Activated CD4-positive, alpha-beta T cell treated with anti-CD3 and anti-CD28 coated beads for 4 hours (primary cell): Measurements from ENCODE around the gene TIGD4.
A peak's percentile ranks its signal among the peaks of the same experiment; 100 is the strongest.

Experiments used
- DNase-seq, 2 donors: peaks; one replicate each; pipeline ENCODE4 v3.0.0-alpha.2; 2020

The TIGD4 gene

DNA sequence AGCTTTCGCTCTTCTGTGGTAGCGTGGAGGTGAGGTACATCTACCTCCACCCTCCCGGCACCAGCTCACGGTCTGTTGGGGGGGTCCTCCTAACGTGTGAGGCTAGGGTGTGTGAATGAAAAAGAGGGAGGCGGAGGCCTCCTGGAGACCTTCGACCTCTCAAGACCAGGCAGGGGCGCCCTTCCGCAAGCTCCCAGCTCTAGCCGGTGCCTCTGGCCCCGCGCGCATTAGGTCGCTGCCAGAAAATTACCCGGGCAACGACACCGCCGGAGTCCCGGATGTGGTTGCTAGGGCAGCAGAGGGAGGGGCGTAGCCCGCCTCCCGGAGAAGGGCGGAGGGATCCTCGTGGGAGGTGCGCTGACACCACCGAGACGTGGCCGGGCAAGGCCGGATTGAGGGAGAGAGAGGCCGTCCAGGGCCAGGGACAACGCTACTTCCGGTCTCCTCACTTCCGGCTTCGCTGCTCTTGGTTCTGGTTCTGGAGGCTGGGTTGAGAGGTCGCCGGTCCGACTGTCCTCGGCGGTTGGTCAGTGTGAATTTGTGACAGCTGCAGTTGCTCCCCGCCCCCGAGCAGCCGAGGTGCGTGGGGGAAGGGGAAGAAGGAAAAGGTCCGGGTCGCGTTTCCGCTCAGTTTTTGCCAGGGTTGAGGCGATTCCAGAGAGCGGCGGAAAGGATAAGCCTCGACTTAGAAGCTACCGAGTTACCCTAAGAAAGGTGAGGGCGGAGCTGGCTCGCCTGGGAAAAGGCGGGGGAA is at the start of gene TIGD4, which contains the start of gene ARFIP1:
Gene TIGD4, minus strand, starts transcription at position 218 of the 754 bp plus-strand sequence. CDS start 8,726 bp downstream, outside the sequence.
Gene ARFIP1, plus strand, starts transcription at position 442 of the 754 bp plus-strand sequence. CDS start 49,680 bp downstream, outside the sequence.
- peak; percentile 91 to 93 for DNase-seq

DNA sequence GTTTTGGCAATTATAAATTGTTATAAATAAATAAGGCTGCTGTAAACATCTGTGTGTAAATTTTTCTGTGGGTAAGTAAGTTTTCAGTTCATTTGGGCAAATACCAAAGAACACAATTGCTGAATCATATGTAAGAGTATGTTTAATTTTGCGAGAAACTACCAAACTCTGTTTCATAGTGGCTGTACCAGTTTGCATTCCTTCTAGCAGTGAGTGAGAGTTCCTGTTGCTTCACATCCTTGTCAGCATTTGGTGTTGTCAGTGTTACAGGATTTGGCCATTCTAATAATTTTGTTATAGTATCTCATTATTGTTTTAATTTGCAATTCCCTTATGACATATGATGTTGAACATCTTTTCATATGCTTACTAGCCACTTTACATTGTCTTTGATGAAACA is 48.6 kb upstream of the TIGD4 start:
- DNase-seq = no peak

DNA sequence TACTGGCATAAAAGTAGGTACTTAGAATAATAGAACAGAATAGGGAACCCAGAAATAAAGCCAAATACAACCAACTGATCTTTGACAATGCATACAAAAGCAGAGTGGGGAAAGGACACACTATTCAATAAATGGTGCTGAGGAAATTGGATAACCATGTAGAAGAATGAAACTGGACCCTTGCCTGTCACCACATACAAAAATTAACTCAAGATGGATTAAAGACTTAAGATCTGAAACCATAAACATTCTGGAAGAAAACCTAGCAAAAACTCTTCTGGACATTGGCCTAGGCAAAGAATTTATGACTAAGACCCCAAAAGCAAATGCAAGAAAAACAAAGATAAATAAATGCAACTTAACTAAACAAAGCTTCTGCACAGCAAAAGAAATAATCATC is 45.8 kb upstream of the TIGD4 start:
- DNase-seq = no peak

DNA sequence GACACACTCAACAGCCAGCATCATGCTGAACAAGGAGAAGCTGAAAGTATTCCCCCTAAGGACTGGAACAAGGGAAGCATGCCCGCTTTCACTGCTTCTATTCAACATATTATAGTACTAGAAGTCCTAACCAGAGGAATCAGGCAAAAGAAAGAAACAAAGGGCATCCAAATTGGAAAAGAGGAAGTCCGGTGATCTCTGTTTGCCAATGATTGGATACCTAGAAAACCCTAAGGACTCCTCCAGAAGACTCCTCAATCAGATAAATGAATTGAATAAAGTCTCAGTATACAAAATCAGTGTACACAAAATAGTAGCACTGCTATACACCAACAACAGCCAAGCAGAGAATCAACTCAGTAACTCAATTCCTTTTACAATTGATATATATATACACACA is 45.0 kb upstream of the TIGD4 start:
- DNase-seq = no peak

DNA sequence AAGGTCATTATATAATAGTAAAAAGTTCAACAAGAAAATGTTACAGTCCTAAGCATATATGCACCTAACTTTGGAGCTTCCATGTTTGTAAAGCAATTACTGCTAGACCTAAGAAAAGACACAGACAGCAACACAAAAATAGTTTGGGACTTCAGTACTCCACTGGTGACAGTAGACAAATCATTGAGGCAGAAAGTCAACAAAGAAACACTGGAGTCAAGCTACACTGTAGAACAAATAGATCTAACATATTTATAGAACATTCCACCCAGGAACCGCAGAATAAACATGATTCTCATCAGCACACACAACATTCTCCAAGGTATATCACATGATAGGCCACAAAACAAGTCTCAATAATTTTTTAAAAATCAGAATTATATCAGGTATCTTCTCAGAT is 42.8 kb upstream of the TIGD4 start:
- no peak for DNase-seq

DNA sequence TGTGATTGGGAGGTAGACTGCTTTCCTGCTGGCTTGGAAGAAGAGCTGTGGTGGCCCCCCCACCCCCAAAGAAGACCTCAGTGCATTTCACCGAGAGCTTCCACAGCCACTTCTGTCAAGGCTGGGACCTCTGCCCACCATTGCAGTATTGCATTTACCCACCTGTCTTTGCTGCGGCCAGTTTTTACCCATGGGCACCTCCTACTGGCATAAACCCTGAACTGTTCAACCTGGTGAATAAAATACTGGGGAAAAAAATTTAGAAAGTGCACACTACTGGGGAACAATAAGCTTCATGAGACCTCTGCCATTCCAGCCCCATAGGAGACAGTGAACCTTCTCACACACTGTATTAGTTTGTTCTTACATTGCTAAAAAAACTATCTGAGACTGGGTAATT is 40.5 kb upstream of the TIGD4 start:
- no peak for DNase-seq

DNA sequence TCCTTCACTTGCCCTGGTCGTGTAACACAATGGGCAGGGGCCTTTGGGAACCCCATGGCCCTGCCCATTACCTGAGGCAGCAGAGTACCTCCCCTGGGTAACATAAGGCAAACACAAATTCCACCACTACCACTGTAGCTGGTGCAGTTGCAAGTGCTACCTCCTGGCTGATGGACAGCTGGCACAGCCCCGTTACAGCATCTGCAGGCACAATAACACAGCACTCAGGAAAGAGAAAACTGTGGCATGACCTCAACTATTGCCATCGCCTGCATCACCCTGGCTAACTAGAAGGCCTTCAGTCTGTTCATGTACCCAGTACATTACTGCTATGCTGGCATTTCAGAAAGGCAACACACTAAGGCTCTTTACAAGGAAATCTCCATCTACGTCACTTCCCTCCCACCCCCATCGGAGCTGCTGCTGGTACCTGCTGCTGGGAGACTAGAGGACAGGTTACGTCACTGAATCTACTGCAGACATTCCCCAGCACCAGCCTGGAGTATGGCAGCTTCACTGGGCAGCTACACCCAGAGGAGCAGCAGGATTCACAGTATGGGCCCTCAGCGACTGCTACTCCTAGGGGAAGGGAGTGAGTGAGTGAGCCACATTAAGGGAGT is 39.6 kb upstream of the TIGD4 start:
- DNase-seq = no peak

DNA sequence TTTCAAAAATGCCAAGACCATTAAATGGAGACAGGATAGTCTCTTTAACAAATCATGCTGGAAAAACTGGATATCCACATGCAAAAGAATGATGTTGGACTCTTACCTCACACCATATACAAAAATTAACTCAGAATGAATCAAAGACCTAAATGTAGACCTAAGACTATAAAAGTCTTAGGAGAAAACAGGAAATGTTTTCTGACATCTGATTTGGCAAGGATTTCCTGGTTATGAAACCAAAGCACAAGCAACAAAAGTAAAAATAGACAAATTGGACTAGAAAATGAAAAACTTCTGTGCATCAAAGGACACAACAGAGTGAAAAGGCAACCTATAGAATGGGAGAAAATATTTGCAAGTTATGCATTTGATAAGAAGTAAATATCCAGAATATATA is 37.8 kb upstream of the TIGD4 start:
- no peak for DNase-seq

DNA sequence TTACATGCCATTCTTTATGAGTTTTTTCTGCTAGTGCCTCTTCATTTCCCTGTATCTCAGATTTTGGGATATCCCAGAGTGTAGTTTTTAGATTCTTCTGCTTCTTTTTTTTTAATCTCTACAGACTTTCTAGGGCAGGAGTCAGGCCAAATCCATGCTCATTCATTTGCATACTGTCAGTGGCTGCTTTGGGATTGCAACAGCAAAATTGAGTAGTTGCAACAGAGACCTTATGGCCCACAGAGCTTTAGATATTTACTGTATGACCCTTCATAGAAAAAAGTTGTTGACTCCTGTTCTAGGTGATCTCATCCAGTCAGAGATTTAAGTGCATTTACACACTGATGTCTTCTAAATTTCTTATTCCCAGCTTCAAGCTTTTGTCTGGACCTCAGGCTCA is 35.5 kb upstream of the TIGD4 start:
- DNase-seq = no peak

DNA sequence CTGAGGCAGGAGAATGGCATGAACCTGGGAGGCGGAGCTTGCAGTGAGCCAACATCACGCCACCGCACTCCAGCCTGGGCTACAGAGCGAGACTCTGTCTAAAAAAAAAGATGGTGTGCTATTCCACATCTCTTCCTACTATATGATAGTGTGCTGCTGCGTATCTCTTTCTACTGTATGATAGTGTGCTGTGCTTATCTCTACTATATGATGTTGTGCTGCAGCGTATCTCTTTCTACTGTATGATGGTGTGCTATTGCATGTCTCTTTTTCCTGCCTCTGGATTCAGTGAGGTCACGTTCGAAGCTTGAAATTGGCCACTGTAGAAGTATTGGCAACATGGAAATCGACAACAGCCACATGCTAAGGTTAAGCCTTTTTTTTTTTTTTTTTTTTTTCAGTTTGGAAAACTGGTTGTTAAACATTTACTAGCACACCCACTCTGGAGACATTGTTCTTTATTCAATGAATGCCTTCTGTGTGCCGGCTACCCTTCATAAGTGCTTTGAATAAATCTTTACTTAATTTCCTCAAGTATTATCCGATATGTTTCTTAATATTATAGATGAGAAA is 31.3 kb upstream of the TIGD4 start:
- DNase-seq = no peak

DNA sequence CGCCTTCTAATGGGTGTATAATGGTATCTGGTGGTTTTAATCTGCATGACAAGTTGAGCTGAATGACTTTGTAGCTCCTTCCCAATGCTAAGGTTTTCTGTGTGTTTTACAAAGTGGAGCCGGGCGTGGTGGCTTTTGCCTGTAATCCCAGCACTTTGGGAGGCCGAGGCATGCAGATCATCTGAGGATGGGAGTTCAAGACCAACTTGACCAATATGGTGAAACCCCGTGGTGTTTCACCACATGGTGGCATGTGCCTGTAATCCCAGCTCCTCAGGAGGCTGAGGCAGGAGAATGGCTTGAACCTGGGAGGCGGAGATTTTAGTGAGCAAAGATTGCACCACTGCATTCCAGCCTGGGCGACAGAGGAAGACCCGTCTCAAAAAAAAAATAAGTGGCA is 29.1 kb upstream of the TIGD4 start:
- no peak for DNase-seq

DNA sequence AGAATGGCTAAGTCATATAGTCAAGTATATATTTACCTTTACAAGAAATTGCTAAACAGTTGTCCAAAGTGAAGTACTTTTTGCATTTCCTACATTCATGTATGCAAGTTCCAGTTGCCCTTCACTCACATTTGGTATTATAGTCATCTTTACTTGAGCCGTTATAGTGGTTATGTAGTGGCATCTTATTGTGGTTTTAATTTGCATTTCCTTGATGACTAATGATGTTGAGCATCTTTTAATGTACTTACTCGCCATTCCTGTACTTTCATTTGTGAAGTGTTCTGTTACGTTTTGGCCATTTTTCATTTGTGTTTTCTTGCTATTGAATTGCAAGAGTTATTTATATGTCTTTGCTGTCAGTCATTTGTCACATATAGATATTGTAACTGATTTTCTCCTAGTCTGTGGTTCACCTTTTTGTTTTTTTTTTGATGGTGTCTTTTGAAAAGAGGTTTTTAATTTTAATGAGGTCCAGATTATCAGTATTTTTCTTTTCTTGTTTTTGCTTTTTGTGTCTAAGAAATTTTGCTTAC is 27.8 kb upstream of the TIGD4 start:
- DNase-seq = no peak

DNA sequence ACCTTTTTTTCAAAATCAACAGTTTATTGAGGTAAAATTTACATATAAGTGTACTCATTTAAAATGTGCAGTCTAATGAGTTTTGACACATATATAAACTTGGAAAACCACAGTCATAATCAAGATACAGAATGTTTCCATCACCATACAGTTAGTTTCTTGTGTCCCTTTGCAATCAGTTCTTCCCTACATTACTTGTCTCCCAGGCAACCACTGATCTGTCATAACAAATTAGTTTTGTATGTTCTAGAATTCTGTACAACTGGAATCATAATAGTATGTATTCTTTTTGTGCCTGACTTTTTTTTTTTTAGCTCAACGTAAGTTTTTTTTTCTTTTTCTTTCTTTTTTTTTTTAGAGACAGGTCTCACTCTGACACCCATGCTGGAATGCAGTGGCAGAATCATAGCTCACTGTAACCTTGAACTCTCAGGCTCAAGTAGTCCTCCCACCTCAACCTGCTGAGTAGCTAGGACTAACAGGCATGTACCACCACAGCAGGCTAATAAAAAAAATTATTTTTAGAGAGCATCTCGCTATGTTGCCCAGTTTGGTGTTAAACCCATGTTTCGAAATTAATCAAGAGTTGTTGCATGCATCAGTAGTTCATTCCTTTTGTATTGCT is 27.1 kb upstream of the TIGD4 start:
- no peak for DNase-seq

DNA sequence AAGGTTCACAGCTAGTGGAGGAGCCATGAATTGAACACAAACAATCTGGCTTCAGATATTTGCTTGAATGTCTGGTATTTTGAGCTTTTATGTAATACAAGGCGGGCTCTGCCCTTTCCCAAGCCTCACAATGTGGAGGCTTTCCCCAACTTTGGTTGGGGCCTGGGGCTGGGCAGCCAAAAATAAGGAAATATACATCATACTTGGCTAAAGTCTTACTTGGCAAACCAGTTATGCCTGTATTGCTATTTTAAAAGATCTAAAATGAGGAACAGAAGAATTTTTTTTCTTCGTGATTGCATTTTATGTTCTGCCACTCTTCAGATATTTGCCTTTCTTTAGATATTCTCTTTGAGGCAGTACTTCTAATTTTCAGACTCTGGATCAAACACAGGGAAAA is 26.3 kb upstream of the TIGD4 start:
- DNase-seq = no peak

DNA sequence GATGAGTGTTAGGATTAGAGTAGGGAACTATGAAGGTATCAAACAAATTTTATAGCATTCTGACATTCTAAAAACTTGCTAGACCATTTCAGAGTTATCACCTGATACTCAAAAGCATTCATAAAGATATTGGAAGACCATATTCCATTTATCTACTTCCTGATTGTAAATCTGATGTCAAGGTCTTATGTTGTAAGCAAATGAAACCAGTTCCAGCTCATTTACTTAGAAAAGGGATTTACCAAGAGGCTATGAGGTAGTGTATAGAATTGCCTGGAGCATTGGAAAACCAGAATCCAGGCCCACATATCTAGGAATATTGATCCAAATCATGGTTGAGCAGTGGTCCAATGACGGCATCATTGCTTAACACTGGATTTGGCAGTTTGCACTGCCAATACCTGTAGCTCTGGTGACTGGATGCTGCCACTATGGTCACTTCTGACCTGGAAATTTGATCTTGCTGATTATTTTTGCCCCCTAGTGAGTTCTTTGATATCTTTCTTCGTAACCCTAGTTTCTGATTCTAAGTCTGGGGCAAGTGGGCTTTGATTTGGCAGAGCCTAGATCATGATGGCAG is 25.6 kb upstream of the TIGD4 start:
- no peak for DNase-seq

DNA sequence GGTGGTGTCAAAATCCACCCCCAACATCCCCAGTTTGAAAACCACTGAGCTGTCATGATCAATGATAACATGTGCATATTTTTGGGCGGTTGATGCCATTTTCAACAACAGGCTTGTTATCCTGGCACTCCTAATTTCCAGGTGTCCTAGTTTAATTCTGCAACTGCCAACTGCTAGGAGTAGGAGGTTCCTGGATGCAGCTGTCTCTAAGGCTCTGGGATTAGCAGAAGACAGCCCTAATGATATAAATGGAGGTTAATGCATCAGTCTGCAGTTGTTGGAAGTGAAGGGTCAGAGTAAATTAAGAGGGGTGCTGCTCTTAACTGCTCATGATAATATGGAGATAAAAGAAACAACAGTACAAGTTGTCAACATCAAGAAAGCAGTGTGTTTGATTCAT is 24.0 kb upstream of the TIGD4 start:
- no peak for DNase-seq

DNA sequence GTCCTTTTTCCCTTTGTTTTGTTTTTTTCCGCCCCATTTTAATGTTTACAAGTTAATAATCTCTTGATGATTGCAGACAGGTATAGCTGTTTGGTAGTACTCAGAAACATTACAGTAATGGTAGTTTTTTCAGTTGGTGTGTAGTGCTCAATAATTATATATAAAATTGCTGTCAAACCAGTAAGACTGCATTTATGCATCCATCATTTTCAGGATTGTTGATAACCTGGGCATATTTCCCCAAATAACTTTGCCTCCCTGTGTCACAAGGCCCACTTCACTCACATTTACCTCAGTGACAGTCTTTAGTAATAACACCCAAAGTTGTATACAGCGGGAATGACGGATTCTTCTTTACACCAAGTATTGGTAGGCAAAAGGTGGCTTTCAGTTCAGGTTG is 16.4 kb upstream of the TIGD4 start:
- no peak for DNase-seq

DNA sequence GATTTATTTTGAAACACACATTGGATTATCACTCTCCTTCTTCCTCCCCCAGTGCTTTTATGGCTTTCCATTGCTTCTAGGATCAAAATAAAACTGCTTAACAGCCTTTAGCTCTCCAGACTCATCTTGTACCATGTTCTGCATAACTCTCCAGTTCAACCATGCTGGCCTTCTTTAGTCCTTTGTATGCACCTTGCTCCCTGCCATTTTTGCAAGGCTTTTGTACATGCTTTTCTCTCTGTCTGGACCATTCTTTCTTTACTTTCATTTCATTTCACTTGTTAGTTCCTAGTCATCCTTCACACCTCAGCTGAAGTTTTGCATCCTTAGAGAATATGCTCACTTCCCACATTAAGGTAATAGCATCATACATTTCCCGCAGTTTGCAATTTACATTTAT is 7.1 kb upstream of the TIGD4 start:
- DNase-seq = no peak

DNA sequence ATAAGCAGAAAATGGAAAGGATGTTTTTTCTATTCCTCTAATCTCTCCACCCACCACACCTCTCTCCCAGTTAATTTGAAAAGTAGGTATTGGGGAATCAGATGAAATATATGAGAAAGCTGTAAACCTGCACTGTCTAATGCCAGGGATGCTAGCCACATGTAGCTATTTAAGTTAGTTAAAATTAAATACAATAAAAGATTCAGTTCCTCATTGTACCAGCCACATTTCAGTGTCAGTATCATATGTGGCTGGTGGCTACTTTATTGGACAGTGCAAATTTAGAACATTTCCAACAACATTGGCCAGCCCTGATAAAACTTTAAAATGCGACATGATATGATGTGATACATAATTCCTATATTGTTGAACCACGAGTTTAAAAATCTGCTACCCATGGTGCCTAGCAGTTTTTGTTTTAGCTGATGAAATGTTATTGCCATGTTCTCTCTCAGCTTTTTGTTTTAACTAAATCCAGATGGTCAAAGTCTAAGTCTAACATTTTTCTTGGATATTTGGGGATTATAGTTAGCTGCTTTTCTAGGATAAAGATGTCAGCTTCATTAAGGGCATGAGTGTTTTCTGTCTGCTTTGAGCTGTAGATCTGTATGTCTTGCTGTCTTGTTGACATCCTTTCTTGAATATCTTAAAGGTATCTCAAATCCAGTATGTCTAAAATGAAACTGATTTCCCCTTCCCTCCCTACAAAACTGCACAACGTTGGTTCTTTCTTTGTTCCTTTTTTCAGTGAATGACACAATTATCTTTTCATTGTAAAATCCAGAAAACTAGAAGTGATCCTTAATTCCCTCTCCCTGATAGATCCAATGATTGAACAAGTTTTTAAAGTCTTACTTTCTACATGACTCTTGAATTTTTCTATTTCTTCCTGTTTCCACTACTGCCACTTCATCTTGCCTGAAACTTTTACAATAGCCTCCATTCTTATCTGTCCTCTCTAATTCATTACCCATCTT is 6.4 kb upstream of the TIGD4 start:
- DNase-seq = no peak

DNA sequence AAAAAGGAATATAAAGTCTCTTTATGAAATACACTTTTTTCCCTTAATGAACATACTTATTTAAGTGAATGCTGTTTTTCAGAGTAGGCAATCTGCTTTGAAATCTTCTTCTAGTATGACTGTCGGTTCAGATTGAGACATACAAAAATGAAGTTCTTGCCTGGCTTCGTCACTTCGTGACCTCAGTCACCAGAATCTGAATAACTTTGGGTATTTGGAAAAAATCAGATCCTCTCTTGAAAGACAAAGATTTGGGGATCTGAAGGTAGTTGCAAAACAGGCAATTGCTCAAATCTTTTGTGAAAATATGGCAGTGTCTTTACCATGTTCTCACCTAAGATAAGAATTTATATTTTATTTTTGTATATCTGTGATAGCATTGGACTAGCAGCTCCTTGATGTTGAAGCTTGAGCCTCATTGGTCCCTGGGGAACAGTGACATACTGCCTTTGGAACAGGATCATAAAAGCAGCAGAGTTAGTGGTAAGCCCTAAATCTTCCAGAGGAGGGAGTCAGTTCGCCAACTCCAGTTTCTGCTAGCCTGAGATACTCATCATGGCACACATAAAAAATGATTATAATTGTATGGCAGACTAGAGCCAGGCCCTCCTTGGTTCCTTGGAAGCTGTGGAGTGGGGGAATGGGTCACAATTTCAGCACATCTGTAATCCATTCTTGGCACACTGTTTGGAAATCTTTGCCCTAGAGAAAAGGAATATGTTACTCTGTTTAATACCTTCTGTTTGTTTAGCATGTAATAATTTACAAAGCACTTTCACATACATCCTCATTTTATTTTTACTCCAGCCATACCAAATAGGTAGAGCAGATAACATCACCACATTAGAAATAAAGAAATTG is 5.2 kb upstream of the TIGD4 start:
- DNase-seq = no peak

DNA sequence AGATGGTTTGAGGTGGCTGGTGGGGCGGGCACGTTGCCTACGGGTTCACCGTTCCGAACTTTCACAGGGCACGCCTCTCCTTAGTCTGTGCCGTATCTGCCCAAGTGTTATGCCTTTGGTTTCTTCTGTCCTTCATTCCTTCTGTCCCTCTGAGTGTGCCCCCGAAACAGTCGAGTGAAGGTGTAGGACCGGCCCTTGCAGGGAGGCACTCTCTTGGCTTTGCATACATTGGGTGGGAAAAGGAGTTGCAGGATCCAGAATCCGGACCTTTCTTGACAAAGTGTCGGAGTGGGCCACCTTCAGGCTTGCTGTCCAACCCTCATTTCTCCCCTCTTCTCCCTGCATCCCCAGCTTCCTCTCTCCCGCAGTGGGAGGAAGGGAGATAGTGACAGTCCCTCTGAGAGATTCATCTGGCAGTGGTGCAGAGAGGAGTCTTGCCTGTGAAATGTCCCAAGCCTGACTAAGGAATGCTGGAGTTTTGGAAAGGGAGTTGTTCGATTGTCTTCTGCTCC is 793 bp upstream of the TIGD4 start:
- no peak for DNase-seq
